SW480 (cell line): ENCODE results near the gene RIMS1.

ENCODE experiments used
- DNase-seq: peaks from one replicate; pipeline ENCODE4 v3.0.0-alpha.2; 2016; ENCODE audit warnings: low spot score

Gene RIMS1

GRCh38 chr6:72111611-72112010 lies 225.3 kb downstream of the RIMS1 start:
- DNase-seq = no peak

GRCh38 chr6:72130327-72130726 lies 244.0 kb downstream of the RIMS1 start:
- no peak for DNase-seq

DNA sequence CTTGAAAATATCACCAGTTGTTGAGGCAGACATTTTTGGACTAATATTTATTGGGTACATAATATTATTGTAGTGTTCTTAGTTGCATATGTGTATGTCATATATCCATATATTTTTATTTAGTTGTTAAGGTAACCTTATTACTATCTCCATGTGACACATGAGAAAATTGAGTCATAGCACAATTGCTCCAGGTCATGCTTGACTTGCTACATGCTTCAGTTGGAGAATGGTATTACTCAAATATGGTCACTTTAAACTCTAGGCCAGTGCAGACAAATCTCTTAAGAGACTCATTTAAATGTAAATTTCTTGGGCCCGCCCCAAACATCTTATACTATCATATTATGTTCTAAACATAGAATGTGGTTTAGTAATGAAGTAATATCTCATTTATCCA lies 246.1 kb downstream of the RIMS1 start:
- DNase-seq = no peak

DNA sequence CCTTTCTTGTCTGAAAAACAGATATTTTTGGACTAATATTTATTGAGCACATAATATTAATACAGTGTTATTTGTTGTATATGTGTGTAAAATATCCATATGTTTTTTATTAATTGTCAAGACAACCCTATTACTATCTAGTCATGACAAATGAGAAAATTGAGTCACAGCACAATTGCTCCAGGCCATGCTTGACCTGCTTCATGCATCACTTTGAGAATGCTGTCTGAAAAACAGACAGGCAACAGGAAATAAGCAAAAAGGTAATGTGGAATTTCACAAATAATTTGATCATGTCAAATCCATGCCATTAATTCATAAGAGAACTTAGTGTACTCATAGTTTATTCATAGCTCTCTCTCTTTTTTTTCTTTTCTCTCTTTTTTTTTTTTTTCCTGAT lies 246.5 kb downstream of the RIMS1 start:
- DNase-seq = no peak

- no peak for DNase-seq
These were observed 247.0 kb downstream of the RIMS1 start for GRCh38 chr6:72133324-72133723.

DNA sequence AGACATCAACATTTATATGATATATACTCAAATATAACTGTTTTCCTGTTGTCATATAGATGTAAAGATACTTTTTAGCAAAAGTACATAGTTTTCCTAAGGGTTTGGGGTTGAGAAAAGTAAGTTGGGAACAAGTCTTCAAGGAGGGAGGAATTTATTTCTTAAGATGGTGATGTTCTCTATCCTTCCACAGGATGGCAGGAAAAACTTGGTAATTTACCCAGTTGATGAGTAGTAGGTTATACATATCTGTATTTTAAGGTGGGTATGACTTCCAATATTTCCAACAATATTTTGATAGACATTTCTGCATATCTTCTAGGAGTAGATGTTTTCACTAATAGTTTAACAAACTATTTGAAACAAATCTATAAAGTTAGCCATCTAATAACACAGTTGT lies 254.4 kb downstream of the RIMS1 start:
- DNase-seq = no peak

DNA sequence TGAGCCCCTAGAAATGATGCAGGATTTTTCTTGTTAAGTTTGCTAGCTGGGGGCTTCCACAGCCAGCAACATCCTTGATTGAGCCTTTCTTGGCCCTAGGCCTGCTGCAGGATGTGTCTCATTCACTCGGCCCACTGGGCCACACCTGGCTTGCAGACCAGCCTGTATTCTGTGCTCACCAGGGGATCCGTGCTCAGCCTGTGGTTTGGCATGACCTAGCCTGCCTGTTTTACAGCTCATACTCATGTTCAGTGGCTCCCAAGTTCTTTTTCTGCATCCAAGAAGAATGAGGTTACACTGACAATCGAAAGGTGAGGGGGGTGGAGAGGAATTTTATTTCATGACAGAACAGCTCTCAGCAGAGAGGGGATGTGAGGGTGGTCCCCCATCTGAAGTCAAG lies 263.4 kb downstream of the RIMS1 start:
- no peak for DNase-seq

DNA sequence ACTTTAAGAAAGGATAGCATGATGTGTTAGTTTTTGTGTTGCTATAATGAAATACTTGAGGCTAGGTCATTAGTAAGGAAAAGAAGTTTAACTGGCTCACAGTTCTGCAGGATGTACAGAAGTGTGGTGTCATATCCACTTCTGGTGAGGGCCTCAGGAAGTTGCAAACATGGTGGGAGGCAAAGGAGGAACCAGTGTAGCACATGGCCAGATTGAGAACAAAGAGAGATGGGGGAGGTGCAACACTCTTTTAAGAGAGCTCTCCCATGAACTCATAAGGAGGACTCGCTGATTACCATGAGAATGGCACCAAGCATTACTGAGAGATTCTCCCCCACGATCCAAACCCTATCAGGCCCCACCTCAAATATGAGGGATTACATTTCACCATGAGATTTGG lies 265.4 kb downstream of the RIMS1 start:
- no peak for DNase-seq

DNA sequence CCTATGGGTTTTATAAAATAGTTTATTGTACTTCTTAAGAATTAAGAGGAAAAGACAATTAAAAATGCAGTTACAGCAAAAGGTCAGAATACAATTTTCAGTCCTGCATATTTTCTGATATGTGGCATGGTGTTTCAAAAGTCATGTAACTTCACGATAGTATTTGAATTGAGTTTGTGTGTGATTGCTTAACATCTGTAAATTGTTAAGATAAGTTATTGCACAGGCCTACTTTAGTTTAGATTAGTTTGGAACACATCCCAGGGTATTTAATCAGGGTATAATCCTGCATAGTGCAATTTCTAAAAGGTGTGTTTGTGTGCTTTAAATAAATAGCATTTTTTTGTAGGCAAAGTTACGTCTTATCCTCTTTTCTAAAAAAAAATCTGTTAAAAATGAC lies 289.6 kb downstream of the RIMS1 start:
- no peak for DNase-seq

DNA sequence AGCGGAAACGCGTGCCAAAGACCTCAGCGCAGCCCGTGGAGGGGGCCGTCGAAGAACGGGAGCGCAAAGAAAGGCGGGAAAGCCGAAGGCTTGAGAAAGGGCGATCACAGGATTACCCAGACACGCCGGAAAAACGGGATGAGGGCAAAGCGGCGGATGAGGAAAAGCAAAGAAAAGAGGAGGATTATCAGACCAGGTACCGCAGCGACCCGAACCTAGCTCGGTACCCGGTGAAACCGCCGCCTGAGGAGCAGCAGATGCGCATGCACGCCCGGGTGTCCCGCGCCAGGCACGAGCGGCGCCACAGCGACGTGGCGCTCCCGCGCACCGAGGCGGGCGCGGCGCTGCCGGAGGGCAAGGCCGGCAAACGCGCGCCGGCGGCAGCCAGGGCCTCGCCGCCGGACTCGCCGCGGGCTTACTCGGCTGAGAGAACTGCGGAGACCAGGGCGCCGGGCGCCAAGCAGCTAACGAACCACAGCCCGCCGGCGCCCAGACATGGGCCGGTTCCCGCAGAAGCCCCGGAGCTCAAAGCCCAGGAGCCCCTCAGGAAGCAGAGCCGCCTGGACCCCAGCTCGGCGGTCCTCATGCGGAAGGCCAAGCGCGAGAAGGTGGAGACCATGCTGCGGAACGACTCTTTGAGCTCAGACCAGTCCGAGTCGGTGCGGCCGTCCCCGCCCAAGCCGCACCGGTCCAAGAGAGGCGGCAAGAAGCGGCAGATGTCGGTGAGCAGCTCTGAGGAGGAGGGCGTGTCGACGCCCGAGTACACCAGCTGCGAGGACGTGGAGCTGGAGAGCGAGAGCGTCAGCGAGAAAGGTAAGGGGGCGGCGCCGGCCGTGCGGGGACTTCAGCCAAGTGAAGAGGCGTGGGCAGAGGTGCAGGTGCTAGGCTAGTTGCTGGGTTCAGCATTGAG lies 296.2 kb downstream of the RIMS1 start:
- DNase-seq = peak; percentile 56

GRCh38 chr6:72203983-72204382 lies 317.6 kb downstream of the RIMS1 start:
- DNase-seq = no peak

DNA sequence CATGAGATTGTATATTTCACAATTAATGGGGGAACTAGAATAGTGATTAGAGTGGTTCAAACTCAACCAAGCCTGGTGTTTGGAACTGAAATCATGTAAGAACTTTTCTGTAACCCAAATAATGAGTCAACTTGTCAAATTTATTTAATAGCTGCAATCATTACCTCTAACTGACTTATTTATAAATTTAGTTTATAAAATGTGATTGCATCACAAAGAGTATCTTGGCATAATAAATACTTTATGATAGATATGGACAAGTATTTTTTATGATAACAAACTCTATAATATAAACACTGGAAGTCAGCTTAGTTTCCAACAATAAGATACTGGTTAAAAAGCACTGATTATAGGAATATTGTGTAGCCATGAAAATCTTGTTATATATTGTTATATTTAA lies 319.1 kb downstream of the RIMS1 start:
- no peak for DNase-seq

GRCh38 chr6:72206606-72207005 lies 320.3 kb downstream of the RIMS1 start:
- no peak for DNase-seq

DNA sequence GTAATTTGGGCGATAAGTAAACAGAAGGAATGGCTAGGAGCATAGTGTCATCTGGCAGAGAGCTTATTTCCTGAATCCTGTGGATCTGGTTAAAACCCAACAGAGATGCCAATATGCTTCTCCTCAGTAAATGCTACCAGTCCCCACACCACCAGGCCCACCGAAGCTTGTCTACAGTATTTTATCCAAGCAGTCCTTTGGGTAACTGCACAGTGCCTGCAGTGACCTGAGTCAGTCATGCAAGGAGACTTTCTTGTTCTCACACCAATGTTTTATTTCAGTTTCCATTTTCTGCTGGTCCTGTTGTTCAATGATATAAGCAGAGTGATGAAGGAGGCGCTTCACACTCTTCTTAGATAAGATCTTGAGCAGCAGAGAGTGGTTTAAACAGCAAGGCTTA lies 326.3 kb downstream of the RIMS1 start:
- DNase-seq = no peak

- DNase-seq = no peak
These were observed 327.3 kb downstream of the RIMS1 start for GRCh38 chr6:72213654-72214053.

DNA sequence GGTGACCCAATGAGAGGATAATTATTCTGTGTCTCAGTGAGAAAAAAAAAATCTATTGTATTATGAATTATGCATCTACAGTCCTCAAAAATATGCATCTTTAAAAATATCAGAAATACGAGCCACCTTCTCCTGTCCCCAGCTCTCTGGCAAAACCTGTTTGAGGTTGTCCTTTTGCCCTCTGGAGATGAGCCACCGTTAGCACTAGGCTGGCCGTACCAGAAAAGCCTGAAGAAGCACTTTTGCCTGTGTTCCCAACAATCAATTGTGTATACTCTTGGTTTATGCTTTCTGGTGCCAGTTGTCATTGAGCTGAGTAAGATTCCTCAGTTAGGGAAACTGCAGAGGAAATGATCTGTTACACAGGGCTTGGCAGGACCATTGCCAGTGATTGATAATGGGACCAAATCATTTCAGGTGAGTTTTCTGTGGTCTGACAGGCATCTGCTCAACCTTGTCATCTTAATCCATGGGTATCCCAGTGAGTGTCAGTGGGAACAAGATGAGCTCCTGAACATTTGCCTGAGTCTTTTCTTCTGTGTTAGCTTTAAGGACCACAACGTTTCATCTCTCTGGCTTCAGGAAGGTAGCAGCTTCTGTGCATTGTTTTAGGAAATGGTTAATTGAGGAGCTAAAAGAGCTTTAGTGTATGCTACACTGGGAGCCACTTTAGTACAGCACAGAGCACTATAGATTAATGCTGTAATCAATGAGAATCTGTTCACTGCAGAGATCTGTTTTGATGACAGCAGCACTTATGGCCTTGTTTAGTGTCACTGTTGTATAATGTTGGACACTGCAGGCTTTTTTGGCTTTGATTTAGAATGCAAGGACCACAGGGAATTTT lies 330.1 kb downstream of the RIMS1 start:
- DNase-seq = no peak

- no peak for DNase-seq
These were observed 331.3 kb downstream of the RIMS1 start for GRCh38 chr6:72217626-72218025.

- DNase-seq = peak; percentile 4
These were observed 331.8 kb downstream of the RIMS1 start for GRCh38 chr6:72218125-72218524.

- DNase-seq = no peak
These were observed 333.2 kb downstream of the RIMS1 start for GRCh38 chr6:72219536-72219935.

DNA sequence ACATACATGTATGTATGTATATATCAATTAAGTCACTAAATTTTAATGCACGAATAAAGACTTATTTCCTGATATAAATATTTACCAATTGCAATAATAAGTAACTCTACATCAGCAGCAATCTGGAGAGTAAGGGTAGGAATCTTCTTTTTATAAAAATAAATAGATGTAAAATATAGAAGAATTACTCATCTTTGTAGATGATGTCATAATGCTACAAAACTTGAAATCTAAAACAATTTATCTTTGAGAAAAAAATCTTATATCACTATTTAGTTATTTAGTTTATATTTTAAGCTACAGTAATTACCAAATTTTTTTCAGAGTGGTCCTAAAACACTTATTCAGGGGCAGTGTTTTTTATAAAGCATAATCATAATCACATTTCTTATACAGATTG lies 351.7 kb downstream of the RIMS1 start:
- DNase-seq = no peak

- DNase-seq = no peak
These were observed 352.6 kb downstream of the RIMS1 start for GRCh38 chr6:72238900-72239299.

DNA sequence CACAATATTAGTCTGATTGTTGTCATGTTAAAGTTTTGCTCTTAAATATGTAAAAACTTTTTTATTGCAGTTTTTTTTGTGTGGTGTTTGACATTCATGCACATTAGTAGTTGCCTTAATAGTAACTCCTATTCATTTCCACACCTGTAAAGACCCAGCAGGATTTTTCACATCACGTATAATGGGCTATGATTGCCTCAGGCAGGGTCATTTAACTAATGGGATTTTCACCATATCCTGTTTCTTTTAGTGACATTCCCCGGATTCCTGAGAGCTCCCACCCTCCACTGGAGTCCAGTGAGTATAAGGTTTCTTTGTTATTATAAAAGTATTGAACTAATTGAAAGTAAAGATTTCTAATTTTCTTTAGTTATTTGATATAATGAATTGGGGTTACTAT lies 359.2 kb downstream of the RIMS1 start:
- no peak for DNase-seq

- DNase-seq = no peak
These were observed 360.6 kb downstream of the RIMS1 start for GRCh38 chr6:72246926-72247325.
